IPS-15b (cell line): ENCODE results near the gene LRIG2.
"Not testable (repeated sequence)": the region's sequence is repeated elsewhere in the genome, so short reads cannot be mapped to it uniquely, and the experiment has no call there.

Experiments
- H3K27me3 ChIP-seq: one replicate; pipeline ENCODE4 v1.6.1; 2013; ENCODE audit warnings: low read length; ENCODE audit not compliant: control insufficient read depth, insufficient read depth
- H3K36me3 ChIP-seq: one replicate; pipeline ENCODE4 v1.6.1; 2013; ENCODE audit warnings: low read length; ENCODE audit not compliant: control insufficient read depth, insufficient read depth
- H3K4me1 ChIP-seq: one replicate; pipeline ENCODE4 v1.6.1; 2013; ENCODE audit warnings: mild to moderate bottlenecking, low read length; ENCODE audit not compliant: control insufficient read depth, insufficient read depth
- H3K4me3 ChIP-seq: one replicate; pipeline ENCODE4 v1.5.1; 2013; ENCODE audit warnings: low read depth, low read length
- H3K9ac ChIP-seq: one replicate; pipeline ENCODE4 v1.6.1; 2013; ENCODE audit warnings: low read depth, mild to moderate bottlenecking, low read length
- H3K9me3 ChIP-seq: one replicate; pipeline ENCODE4 v1.6.1; 2013; ENCODE audit warnings: mild to moderate bottlenecking, low read length; ENCODE audit not compliant: control insufficient read depth, insufficient read depth

The LRIG2 gene

GRCh38 chr1:113072757-113073478, at the start of gene LRIG2:
Gene LRIG2, plus strand, starts transcription at chr1:113073198. Its CDS starts 209 bp downstream, at chr1:113073407.
- Histone ChIP-seq H3K4me1 (peaks cover 6% of the 10 kb centered on the region), H3K27me3 (no peaks in the 10 kb centered on the region), H3K9me3 (no peaks in the 10 kb centered on the region), H3K4me3 (peak within 1 kb of the TSS; percentile 99), H3K36me3 (peaks cover 7% of the 10 kb centered on the region), H3K9ac (peak within 1 kb of the TSS; percentile 95)

DNA sequence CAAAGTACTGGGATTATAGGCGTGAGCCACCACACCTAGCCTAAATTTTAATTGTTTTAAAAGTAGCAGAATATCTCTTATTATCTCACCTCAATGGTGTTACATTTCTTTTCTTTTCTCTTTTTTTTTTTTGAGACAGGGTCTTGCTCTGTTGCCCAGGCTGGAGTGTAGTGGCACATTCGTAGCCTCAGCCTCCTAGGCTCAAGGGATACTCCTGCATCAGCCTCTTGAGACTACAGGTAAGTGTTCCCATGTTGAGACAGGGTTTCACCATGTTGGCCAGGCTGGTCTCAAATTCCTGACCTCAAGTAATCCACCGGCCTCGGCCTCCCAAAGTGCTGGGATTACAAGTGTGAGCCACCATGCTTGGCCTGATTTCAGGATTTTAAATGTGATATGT, 49.7 kb upstream of the LRIG2 start:
- not testable (repeated sequence) for H3K36me3 ChIP-seq, H3K4me3 ChIP-seq, H3K9me3 ChIP-seq, H3K9ac ChIP-seq, H3K27me3 ChIP-seq
- peaks cover 22% of the 10 kb centered on the region for H3K4me1 ChIP-seq

DNA sequence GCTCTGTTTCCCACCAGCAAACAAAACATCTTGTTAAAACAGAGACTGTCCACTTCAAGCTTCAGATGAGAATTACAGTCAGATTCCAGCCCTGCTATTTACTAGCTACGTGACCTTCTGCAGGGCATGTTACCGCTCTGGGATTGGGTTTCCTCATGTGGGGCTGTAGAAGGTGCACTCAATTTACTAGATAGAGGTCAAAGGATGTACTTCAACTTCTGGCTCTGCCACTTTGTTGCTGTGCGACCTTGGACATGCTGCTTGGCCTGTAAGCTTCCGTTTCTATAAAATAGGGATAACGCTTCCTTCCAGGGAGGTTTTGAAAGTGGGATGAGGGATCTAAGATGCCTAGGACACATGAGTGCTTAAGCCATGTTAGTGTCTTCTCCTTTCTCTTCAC, 46.0 kb upstream of the LRIG2 start:
- Histone ChIP-seq H3K4me3 (no peak overlapping the region), H3K4me1 (peaks cover 23% of the 10 kb centered on the region)

DNA sequence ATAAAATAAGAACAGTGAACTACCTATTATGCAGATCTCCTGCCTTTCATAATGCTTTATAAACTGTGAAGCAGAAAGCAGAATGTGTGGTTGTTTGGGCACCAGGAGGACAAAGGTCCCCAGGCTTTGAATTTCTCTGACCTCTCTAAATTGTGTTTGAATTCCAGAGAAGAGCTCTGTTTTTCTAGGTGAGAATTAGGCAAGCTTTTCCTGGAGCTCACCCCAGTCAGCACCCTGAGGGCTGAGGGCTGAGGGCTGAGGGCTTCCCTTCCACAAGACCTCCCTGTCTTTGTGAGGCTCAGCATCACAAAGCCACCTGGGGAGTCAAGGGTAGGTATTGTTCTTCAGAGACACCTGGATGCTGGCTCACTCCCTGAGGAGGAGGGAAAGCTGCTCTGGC, 45.5 kb upstream of the LRIG2 start:
- Histone ChIP-seq H3K36me3 (no peaks in the 10 kb centered on the region), H3K27me3 (no peaks in the 10 kb centered on the region), H3K9me3 (no peaks in the 10 kb centered on the region), H3K4me3 (no peak overlapping the region), H3K9ac (no peak overlapping the region), H3K4me1 (peaks cover 23% of the 10 kb centered on the region)

More for the DNA sequence above, 46.0 kb upstream of the LRIG2 start:
- Histone ChIP-seq H3K27me3 (no peaks in the 10 kb centered on the region), H3K9ac (peak overlapping the region; percentile 67), H3K36me3 (no peaks in the 10 kb centered on the region), H3K9me3 (no peaks in the 10 kb centered on the region)

GRCh38 chr1:113029822-113030221, 43.2 kb upstream of the LRIG2 start:
- Histone ChIP-seq H3K9me3 (no peaks in the 10 kb centered on the region), H3K4me3 (no peak overlapping the region), H3K4me1 (peaks cover 20% of the 10 kb centered on the region), H3K27me3 (no peaks in the 10 kb centered on the region), H3K9ac (no peak overlapping the region), H3K36me3 (no peaks in the 10 kb centered on the region)

- no peak overlapping the region for H3K9ac ChIP-seq
- H3K27me3 ChIP-seq: no peaks in the 10 kb centered on the region
- peaks cover 18% of the 10 kb centered on the region for H3K4me1 ChIP-seq
These were observed 41.6 kb upstream of the LRIG2 start for GRCh38 chr1:113031171-113031933.

DNA sequence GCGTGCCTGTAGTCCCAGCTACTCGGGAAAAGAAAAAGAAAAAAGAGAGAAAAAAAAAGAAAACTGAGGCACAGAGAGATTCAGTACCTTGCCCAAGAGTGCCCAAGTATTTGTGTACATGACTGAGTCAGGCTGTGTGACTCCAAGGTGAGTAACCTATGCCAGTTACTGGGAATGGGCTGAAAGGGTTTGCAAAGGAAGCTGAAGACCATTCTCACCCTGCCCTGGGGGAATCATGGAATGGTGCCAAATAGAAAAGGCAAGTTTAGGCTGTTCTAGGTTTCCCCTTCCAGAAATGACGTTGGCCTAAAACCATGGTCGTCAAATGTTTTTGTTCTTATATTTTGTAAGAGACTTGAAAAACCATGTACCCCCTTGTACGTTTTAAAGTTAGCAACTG, 37.9 kb upstream of the LRIG2 start:
- H3K9ac ChIP-seq: no peak overlapping the region
- no peaks in the 10 kb centered on the region for H3K4me1 ChIP-seq
- H3K36me3 ChIP-seq: no peaks in the 10 kb centered on the region
- no peaks in the 10 kb centered on the region for H3K27me3 ChIP-seq
- H3K9me3 ChIP-seq: no peaks in the 10 kb centered on the region
- no peak overlapping the region for H3K4me3 ChIP-seq

More at GRCh38 chr1:113031171-113031933, 41.6 kb upstream of the LRIG2 start:
- no peak overlapping the region for H3K4me3 ChIP-seq
- H3K9me3 ChIP-seq: no peaks in the 10 kb centered on the region
- H3K36me3 ChIP-seq: no peaks in the 10 kb centered on the region

GRCh38 chr1:113036639-113037321, 36.2 kb upstream of the LRIG2 start:
- peaks cover 8% of the 10 kb centered on the region for H3K4me1 ChIP-seq
- no peak overlapping the region for H3K4me3 ChIP-seq
- H3K9ac ChIP-seq: no peak overlapping the region
- H3K9me3 ChIP-seq: no peaks in the 10 kb centered on the region
- no peaks in the 10 kb centered on the region for H3K27me3 ChIP-seq
- no peaks in the 10 kb centered on the region for H3K36me3 ChIP-seq

DNA sequence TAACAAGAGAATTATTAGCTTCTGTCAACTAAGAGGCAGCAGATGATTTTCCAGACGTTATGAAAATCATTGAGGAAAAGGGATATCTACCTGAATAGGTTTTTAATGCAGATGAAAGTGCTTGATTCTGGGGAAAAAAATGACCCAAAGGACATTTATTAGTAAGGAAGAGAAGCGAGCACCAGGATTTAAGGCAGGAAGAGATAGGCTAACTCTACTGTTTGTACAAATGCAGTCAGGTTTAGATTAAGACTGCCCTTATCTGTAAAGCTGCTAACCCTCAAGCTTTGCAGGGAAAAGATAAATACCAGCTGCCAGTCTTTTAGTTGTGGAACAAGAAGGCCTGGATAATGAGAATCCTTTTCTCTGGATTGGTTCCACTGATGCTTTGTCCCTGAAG, 33.0 kb upstream of the LRIG2 start:
- Histone ChIP-seq H3K4me1 (peaks cover 26% of the 10 kb centered on the region), H3K36me3 (no peaks in the 10 kb centered on the region), H3K4me3 (no peak overlapping the region), H3K9me3 (no peaks in the 10 kb centered on the region), H3K9ac (no peak overlapping the region), H3K27me3 (no peaks in the 10 kb centered on the region)

GRCh38 chr1:113040718-113041412, 32.1 kb upstream of the LRIG2 start:
- H3K36me3 ChIP-seq: no peaks in the 10 kb centered on the region
- no peaks in the 10 kb centered on the region for H3K27me3 ChIP-seq
- H3K9me3 ChIP-seq: no peaks in the 10 kb centered on the region
- H3K4me1 ChIP-seq: peaks cover 26% of the 10 kb centered on the region
- no peak overlapping the region for H3K9ac ChIP-seq
- peak overlapping the region; percentile 13 for H3K4me3 ChIP-seq

- H3K27me3 ChIP-seq: no peaks in the 10 kb centered on the region
- no peaks in the 10 kb centered on the region for H3K9me3 ChIP-seq
- H3K4me3 ChIP-seq: peak overlapping the region; percentile 14
- H3K36me3 ChIP-seq: no peaks in the 10 kb centered on the region
- peaks cover 29% of the 10 kb centered on the region for H3K4me1 ChIP-seq
- H3K9ac ChIP-seq: no peak overlapping the region
These were observed 31.3 kb upstream of the LRIG2 start for GRCh38 chr1:113041569-113042284.
